Nucleus accumbens (tissue), 56 donors: ENCODE measurements around the gene SND1.

Experiments used
- DNase-seq, 56 donors: peaks; one replicate each; lab custom pipeline; 2025; lab: John Stamatoyannopoulos, UW

The SND1 gene

GRCh38 chr7:127651556-127652332 lies at the start of gene SND1:
TSS of gene SND1 (plus strand) at chr7:127652194. CDS start at chr7:127652374, 180 bp downstream.
- DNase-seq = peak; percentile 86 to 100 (median 98)

DNA sequence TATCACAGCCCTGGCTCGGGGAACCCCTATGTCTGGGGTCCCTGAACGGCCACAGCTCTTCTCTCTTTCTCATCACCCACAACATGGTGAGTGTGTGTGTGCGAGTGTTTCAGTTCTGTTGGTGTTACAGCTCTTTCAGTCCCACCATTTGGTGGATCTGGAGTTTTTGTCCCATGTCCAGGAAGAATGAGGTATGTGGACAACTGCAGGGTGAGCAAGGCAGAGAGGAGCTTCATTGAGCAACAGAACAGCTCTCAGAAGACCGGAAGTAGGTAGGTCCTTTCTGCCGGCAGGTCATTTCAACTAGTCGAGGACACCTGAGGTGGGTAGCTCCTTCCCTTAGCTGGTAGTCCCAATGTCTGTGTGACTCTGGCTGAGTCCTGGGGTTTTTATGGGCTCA lies 43.5 kb upstream of the SND1 start:
- DNase-seq = no peak

GRCh38 chr7:127609297-127609696 lies 42.7 kb upstream of the SND1 start:
- no peak for DNase-seq

DNA sequence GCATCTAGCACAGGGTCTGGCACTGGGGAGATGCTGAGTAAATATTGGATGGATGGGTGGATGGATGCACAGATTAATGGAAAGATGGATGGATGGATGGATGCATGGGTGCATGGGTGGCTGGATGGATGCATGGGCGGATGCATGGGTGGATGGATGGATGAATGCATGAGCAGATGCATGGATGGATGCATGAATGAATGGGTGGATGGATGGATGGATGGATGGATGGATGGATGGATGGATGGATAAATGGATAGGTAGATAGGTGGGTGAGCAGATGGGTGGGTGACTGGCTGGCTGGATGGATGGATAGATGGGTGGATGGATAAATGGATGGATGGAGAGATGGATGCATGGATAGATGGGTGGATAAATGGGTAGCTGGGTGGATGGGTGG lies 39.7 kb upstream of the SND1 start:
- DNase-seq = no peak

DNA sequence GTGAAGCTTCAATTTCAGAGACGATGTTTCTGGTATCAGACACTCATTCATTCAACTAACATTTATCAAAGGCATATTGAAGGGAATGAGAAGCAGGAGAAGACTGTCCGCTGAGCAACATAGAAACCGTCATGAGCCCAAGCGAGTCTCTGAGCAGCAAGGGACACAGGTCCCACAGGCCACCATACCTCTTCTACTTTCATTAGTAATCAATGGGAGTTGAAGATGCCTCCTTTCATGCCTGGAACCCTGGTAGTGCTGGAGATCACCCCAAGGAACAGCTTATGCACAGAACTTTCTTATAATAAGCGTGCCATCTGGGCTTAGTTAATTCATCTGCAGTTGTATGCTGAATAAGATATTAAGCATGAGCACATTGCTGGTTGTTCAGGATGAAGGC lies 35.3 kb upstream of the SND1 start:
- no peak for DNase-seq

- DNase-seq = no peak
Measured at GRCh38 chr7:127618042-127618441, 34.0 kb upstream of the SND1 start, which contains the start of gene PAX4. TSS of gene PAX4 (minus strand) at chr7:127618142. CDS start at chr7:127615928, 2,214 bp downstream.

- no peak for DNase-seq
Measured at GRCh38 chr7:127618775-127619174, 33.2 kb upstream of the SND1 start.

GRCh38 chr7:127619681-127620405 lies 32.2 kb upstream of the SND1 start:
- DNase-seq = no peak

DNA sequence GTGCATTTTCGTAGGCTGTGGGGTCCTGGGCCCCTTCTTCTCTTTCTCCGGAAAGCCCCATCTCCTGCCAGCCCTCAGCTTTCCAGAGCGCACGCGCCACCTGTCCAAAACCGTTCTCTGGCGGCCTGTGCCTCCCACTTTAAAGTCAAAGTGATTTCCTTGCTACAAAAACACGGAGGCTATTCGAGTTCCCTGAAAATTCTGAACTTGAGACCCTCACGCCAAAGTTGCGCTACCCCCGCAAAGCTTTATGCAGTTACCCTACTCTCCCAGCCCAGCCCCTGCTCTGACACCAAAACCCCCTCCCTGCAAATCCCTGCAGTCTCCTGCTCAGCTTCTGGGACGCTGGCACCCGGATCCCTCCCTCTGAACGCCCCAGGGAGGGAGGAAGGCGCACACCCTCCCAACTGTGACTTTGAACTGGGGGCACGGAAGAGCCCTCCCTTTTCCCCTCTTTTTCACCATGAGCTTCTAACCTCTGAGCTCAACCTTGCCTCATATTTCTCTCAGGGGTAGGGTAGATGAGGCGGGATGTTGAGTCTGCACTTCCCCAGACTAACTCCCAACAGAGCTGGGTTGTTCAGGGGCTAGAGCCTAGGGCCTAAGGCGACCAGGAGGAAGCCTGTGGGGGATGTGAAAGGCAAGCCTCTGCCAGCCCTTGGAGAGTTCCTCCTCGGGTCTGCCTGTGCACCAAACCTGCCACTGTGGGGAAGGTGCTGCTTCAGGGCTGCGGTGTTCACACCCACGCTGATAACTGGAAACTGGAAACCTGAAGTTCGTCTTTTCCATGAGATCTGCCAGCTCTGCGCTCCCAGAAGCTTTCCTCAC lies 31.4 kb upstream of the SND1 start:
- DNase-seq = peak in 2 of 56 donors; percentile 16 to 24

DNA sequence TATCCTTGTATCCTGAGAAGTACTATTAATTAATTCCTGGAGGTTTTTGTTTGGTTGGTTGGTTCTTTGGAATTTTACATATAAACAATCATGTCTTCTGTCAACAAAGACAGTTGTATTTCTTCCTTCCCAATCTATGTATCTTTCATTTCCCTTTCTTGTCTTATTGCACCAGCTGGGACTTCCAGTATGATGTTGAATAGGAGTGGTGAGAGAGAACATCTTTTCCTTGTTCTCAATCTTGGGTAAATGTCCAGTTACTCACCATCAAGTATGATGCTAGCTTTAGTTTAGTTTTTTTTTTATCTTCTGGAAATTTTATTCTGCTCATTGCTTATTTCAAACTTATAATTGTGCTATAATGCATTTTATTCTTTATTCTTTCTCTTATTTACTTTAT lies 26.7 kb upstream of the SND1 start:
- no peak for DNase-seq

GRCh38 chr7:127628445-127628844 lies 23.5 kb upstream of the SND1 start:
- no peak for DNase-seq

DNA sequence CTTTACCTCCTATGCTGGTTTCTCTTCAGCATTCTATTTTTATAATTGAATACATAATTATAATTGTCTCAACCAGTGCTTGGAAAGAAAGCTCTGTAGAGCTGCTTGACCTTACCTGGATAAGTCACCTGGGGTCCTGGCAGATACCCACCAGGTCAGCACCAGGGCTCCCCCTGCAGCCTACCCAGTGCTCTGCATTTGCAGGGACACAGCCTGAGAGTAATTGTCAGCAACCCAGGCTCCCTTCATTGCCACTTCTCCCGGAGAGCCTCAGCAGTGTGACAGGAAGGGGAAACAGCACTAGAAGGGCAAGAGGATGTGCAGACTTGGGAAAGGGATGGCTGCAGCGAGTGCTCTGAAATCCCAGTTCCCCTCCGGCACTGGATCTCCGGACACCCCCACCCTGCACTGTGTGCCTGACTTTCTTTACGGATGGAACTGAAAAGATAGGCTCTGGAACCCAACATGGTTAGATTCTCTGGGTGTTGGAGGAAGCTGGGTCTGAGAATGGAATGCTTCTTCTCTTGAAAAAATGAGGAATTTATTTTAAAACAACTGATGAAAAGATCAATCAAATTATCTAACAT lies 22.6 kb upstream of the SND1 start:
- DNase-seq = peak in 4 of 56 donors; percentile 1 to 8 (median 6)

DNA sequence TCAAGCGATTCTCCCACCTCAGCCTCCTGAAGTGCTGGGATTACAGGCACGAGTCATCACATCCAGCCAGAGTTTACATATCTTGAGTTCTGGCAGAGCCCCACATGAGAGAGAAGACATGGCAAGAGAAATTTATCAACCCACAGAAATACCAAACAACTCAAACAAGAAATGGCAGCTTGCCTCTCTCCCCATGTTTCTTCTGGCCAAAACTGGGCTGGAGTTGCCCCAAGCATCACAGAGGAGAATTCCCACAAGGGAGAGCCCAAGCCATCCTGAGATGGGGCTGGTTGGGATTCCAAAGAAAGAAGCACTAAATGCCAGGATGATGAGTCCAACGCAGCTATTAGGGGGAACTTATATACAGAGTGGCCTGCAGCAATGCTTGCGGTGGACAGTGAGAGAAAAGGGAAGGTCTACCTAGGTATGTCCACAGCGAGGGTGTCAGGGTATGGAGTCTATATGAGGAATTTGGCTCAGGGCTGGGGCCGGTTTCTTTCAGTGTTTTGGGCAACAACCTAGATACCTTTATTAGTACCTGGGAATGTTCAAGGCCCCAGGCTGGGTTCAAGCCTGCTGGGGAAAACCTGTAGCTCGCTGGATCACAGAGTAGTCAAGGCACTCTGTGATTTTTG lies 19.6 kb upstream of the SND1 start:
- no peak for DNase-seq

DNA sequence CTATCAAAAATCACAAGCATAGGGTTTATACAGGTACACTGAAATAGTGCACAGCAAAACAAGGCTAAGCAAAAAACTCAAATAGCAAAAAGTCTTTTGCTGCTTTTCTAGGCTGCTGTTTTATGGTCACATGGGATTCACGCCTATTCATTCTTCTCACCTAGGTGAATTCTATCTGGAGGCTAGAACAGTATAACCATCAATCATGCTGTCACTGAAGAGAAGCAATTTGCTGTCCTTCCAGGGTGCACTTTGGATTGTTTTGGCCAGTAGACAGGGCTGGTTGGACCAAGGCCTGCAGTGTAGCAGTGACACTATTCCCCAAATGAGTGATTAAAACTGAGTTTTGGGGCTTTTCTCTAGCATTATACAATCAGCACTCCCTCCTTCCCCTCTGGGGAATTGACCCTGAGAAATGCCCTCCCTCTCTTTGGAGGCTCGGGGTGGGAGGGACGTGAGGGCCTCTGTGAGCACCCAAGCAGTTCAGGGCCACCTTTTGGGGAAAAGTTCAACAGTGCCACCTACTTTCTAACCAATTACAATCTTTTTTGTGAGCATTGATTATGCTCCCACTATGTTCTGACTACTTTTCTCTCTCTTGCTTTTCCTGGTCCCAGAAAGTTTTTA lies 16.2 kb upstream of the SND1 start:
- no peak for DNase-seq

DNA sequence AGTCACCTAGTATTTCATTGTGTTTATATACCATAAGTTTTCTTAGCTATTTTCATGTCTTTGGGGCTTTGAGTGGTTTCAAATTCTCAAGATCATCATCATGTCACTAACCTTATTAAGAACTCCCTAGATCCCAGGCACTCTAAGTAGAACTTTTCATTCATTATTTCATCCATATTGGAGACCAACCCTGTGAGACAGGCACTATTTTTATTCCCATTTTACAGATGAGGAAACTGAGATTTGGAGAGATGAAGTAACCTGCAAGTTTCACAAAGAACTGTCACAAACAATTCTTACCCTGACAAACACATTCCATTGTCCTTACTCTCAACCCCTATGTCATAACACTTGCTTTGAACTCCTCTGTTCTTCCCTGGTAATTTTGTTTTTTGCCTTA lies 13.8 kb upstream of the SND1 start:
- DNase-seq = no peak

DNA sequence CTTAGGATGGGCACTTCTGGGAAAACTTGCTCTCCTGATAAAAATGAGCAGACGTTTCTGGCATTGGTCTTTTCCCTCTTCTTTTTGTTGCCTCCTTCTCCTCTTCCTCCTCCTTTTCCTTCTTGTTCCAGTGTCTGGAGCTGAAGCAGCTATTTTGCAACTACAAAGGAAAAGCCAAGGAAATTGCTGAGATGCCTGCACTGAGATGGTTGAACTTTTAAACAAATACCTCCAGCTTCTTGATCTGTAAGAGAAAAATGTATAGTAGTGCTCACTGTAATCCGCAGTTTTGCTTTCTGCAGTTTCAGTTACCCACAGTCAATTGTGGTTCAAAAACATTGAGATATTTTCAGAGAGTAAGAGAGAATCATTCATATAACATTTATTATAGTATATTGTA lies 7.5 kb upstream of the SND1 start:
- no peak for DNase-seq

- DNase-seq = no peak
Measured at GRCh38 chr7:127647636-127648035, 4.4 kb upstream of the SND1 start.

DNA sequence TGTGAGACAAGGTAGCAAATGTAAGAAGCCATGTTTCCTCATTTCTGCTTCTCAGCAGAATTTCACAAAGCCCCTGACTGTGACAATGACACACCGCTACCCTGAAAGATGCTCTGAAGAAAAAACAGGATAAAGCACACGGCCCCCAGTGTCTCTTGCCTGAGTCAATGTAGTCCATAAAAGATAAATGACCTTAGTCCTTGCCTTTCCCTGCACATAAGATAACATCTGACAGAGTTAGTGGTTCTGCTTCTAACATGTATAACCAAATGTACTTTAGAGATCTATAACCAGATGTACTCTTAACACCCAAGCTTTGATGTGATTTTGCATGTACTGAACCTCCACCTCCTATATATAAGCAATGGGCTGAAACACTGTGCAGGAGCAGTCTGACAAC lies 3.0 kb upstream of the SND1 start:
- no peak for DNase-seq

DNA sequence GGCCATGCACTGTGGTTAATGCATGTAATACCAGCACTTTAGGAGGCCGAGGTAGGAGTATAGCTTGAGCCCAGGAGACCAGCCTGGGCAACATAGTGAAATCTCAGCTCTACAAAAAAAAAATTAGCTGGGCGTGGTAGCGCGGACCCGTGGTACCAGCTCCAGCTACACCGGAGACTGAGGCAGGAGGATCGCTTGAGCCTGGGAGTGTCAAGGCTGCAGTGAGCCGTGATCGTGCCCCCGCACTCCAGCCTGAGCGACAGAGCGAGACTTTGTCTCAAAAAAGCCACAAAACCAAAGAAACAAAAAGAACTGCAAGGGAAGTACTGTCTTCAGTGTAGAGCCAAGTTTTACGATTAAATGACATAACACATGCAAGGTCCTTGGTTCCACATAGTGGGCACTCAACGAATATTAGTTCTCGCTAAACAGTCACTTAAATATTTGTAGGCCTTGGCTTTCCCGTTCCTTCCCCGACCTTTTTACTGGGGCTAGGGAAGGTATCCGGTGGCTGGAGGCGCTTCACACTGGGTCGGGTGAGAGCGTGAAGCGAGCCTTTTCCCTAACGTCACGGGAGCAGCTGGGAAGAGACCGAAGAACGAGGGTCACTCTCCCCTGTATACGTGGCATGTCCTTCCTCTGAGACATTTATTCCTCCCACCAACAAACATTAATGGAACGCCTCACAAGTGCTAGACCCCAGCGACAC lies 993 bp upstream of the SND1 start:
- DNase-seq = peak in 4 of 56 donors; percentile 33 to 56 (median 54)
